ENCODE results near the gene TELO2.

DNA sequence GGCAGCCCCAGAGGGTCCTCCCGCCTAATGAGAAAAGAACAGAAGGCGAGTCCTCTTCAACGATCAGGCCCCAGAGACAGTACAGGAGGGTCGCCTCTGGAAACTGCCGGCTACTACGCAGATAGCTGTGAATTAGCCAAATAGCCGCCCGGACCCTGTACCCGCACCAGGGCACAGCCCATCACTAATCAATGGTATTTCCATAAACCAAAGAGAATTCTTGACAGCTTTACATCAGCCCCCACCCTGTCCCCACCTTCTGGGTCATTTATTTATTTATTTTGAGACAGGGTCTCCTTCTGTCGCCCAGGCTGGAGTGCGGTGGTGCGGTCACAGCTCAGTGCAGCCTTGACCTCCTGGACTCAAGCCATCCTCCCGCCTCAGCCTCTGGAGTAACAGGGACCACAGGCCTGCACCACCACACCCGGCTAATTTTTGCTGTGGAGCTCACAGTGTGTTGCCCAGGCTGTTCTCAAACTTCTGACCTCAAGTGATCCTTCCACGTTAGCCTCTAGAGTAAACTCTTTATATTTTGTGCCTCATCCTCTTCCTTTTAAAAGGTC, 17.5 kb upstream of the TELO2 start:
- TF ChIP-seq, protein P1, sequence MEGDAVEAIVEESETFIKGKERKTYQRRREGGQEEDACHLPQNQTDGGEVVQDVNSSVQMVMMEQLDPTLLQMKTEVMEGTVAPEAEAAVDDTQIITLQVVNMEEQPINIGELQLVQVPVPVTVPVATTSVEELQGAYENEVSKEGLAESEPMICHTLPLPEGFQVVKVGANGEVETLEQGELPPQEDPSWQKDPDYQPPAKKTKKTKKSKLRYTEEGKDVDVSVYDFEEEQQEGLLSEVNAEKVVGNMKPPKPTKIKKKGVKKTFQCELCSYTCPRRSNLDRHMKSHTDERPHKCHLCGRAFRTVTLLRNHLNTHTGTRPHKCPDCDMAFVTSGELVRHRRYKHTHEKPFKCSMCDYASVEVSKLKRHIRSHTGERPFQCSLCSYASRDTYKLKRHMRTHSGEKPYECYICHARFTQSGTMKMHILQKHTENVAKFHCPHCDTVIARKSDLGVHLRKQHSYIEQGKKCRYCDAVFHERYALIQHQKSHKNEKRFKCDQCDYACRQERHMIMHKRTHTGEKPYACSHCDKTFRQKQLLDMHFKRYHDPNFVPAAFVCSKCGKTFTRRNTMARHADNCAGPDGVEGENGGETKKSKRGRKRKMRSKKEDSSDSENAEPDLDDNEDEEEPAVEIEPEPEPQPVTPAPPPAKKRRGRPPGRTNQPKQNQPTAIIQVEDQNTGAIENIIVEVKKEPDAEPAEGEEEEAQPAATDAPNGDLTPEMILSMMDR (IDR thresholded peaks at IDR 0.05) = no peak
- TF ChIP-seq POLR2A (IDR thresholded peaks at IDR 0.05) = no peak
